Hematopoietic multipotent progenitor cell treated with erythropoietin and hydrocortisone succinate and interleukin-3 and kit ligand, for 17 days (in vitro differentiated cells): ENCODE data around the gene SORCS3.

Experiments used
- DNase-seq: peaks from one replicate; pipeline ENCODE4 v3.0.0-alpha.2; 2015; ENCODE audit warnings: low spot score

The SORCS3 gene

GRCh38 chr10:104922810-104923209 lies 281.7 kb downstream of the SORCS3 start:
- no peak for DNase-seq

- DNase-seq = no peak
Measured at GRCh38 chr10:104923501-104923900, 282.4 kb downstream of the SORCS3 start.

DNA sequence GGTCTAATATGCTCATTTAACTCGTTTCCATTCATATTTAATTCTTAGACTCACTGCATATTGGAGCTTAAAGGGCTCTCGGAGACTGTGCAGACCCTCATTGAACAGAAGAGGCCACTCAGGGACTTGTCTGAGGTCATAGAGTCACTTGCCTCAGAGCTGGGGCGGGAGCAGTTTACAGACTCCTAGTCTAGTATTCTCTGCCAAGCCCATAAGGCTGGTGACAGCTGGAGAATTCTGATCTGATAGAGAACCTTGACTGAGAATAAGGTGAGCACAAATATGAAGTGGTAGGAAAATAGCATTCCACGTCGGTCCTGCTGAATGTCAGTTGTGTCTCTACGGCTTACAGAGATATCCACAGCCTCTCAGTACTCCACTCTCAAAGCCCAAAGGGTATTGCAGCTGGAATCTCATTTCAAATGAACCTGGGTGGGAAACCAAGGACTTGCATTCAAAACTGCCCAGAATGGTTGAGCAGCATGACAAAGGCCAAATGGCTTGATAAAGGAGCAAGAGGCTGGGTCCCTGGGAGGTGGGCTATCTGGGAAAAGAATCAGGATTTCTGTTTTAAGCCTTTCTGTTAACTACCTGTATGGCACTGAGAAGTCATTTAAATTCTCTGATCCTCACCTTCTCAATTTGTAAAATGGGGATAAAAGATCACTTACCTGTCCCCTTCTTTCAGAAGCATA lies 283.2 kb downstream of the SORCS3 start:
- DNase-seq = no peak

DNA sequence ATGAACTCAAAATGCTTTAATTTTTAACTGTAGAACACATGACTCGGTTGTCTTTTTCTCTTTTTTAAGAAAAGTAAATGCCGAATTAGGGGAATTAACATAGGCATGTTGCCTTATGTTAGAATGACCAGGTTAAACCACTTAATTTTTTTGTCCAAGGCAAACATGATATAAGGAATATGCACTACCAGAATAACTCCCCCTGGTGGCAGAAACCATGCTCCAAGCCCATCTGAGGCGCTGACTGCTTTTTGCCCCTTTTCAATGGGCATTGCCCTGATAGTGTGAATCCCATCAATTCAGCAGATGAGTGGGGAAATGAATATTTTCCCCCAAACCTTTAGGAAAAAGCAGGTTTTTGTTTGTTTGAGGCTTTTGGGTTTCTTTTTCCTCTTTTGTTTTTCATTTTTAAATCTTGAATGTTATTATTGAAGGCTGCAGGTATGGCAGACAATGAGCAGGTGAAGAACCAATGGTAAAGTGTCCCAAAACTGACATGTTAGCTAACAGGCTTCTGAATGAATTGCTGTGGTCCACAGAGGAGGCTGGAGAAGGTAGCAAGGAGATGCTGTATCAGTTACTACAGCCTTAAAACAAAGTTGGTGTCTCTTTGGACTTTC lies 284.3 kb downstream of the SORCS3 start:
- DNase-seq = peak; percentile 27

DNA sequence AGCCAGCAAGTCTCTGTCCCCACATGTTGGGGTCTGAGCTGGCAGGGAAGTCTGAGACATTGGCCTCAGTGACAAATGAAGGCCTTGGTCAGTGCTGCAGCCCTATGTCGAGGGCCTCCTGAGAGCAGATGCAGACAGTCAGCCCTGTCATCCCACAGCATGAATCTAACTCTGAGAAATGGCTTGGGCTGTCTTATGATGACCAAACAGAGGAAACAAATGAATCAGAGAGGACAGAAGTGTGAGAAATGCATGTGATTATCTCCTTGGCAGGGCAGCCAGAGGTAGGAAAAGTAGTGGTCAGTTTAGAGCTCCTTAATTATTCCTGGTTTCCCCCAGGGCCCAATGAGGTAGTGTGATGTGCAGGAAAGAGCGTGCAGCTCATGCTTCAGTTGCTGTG lies 287.6 kb downstream of the SORCS3 start:
- DNase-seq = no peak

DNA sequence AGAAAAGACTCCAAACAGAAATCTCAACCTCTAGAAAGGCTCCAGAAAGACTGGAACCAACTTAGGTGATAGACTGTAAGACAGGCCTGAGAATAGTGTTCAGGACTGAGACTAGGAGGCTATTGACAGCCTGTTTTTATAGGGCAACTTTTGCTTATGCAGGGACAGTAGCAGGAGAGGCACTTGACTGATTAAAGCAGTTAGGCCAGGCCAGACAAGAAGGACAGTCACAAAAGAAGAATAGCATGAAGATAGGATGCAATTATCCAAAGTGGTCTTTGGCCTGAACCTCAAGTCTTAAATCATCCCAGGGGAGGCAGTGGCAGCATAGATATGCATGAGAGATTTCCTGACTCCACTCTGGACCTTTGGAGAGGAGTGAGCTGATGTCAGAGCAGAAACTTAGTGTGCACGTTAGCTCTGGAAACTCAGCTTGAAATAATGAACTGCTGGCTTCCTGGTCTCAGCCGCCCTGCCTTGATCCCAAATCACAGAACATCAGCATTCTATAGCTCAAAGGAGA lies 290.6 kb downstream of the SORCS3 start:
- DNase-seq = no peak

GRCh38 chr10:104935656-104936055 lies 294.6 kb downstream of the SORCS3 start:
- no peak for DNase-seq

DNA sequence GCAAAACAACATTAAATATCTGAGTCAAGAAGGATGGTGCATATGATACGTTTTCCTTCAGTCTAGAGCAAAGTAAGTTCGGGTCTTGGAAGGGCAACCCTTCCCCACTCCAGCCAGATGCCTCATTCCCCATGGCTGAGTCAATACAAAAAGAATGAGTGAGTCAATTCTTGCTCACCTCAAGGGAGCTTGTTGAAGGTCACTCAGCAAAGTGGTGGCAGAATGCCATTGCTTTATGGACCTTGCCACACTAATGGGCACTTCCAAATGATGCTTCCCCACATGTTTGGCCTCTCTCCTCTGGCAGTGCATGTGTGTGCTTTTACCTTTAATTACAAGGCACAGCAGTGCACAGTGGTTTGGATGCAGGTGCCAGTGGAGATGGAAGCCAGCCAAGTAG lies 296.5 kb downstream of the SORCS3 start:
- DNase-seq = no peak

DNA sequence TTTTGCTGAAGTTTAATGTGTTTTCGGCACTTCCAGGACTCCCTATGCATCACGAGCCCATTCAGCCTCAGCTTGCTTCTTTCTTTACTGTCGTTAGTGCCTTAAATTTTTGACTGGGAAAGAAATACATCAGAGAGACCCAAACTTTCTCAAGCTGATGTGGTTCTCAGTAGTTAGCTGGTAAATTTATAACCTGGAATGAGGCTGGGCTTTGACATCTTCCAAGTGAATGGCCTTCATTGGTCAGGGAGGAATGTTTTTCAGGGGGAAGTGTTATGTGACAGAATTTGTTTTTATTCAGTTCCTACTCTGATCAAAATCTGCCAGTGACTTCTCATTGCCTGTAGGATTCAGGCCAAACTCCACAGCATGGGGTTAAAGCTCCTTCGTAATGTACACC lies 296.9 kb downstream of the SORCS3 start:
- no peak for DNase-seq

DNA sequence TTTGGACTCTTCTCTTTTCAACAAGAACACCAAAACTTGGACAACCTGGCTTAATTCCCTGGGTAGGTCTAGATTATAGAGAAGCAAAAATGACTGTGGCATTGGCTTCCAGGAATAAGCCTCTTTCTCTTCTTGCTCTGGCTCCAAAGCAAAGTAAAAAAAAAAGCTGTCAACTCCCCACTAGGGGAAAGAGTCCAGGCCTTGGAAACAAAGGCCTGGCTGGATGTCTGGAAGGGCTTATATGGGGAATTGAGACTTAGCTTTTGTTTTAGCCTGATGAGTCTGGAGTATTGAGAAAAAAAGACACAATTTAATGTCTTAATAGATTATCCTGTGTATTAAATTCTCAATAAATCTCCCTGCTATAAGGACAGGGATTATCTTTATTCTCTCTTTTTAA lies 300.6 kb downstream of the SORCS3 start:
- DNase-seq = no peak

DNA sequence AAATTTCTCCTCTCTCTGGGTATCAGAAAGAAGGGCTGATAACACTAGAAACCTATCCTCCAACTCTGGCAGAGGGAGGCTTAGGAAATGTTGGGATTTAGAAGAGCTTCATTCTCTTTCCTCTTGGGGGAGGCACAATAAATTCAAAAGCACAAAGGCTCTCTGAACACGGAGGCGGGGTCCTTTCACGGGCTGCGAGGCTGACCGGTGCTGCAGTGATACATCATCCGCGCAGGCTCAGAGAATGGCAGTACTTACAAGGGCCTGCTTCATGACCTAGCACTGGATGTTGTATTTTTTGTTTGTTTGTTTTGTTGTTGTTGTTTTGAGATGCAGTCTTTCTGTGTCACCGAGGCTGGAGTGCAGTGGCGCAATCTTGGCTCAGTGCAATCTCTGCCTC lies 306.2 kb downstream of the SORCS3 start:
- no peak for DNase-seq

DNA sequence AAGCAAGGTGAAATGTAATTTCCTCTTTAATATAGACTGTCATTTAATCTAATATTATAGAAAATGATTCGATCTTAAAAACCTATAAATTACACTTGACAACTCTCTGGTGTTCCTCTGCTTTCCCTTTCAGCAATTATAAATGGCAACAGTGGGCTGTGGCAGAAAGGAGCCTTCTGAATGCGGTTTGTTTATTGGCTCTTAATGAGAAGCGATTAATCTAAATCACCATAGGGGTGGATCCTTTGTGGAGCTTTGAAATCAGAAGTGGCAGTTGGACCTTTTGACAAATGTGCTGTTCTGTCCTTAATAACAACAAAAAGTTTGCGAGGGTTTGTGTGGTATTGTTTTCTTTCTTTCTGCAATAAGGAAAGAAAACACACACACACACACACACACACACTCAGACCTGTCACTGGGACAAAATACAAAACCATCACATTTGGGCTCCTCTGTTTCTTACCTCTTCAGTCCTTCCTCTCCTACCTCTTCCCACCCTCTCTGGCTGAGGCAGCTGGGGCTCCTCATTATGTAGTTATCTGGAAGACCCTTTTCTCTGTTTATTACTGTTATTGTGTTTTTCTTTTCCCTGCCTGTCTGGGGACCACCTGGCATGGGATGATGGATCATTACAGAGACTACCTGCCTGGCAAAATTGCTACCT lies 316.2 kb downstream of the SORCS3 start:
- DNase-seq = no peak

- DNase-seq = no peak
Measured at GRCh38 chr10:104966563-104967297, 325.6 kb downstream of the SORCS3 start.

- no peak for DNase-seq
Measured at GRCh38 chr10:104980368-104980767, 339.3 kb downstream of the SORCS3 start.

DNA sequence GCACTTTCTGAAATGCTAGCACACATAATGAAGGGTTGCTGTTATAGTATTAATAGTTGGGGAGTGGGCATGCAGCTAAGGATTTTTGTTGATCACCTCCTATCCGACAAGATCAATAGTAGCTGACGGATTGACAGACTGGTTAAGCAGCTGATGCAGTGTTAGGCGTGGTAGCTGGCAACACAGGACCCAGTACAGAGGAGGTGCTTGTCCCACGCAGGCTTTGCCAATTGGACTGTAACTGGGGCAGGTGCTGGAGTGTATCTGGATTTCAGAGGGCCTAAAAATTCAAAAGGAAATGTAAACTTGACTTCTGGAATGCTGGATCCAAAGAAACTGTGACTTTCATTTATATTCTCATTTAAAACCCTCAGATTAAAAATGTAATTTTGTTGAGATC lies 340.9 kb downstream of the SORCS3 start:
- DNase-seq = no peak

DNA sequence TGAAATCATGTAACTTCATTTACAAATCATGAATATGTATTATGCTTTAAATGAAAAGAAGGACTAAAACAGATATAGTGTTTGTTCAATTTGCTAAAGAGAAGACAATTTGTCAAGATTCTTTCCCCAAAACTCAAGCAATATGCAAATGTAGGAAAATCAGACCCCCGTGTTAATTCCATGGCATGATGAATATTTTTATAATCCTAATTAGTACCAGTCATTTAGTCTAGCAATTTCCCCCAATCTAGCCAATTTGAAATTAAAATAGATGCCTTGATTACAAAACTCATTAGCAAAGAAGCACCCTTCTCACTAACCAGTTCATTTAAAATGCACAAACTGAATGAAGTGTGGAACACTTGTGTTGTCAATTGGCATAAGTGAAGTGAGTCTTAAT lies 347.6 kb downstream of the SORCS3 start:
- no peak for DNase-seq

- DNase-seq = no peak
Measured at GRCh38 chr10:104989880-104990279, 348.8 kb downstream of the SORCS3 start.

DNA sequence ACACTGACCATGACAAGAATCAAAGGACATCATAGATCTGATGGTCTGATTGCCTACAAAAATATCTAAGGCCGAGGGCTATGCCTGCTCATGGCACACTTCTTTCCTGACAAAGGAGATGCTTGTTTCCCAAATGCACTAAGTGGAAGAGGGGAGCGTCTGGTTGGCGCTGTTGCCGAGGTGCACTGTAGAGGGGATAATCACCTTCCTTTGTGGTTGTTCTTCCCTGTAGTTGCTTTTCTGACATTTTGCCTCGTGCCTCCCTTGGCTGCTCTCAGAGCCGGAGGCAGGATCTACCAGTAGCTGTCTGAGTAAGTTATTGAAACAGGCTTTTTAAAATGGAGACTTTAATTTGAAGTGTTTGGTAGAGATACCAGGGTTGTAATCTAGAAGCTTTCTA lies 352.0 kb downstream of the SORCS3 start:
- no peak for DNase-seq

- no peak for DNase-seq
Measured at GRCh38 chr10:105001269-105001668, 360.2 kb downstream of the SORCS3 start.

DNA sequence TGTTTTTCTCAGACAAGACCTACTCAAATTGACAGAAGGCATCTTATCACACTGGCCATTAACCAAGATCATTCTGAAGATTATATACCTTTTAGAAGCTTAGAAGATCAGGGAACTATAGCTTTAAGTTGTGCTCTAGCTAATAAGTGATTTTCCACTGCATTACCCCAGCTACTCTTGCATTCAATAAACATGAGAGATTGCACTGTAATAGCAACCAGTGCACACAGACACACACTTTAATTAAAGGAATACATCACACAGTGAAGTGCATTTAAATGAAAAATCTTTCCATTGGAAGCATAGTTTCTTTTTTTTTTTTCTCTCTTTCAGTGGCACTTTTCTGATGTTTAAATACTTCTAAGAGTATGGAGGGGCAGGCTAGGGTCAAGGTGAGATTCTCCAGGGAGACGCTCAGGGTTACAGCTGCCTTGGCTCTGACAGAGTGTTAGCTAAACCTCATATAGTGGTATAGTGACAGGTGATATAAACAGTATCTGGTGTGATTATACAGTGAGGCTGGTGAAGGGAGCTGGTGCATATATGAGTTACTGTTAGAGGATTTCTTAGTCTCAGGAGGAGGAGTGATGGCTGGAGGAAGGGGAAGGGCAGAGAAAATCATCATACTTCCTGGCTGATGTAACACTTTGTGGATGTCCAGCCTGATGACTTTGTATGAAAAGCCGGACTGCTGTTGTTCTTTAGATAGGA lies 369.5 kb downstream of the SORCS3 start:
- no peak for DNase-seq

GRCh38 chr10:105017116-105017515 lies 376.0 kb downstream of the SORCS3 start:
- no peak for DNase-seq

GRCh38 chr10:105017691-105018090 lies 376.6 kb downstream of the SORCS3 start:
- DNase-seq = no peak
